ENCODE data around the gene UMAD1.

Gene UMAD1

DNA sequence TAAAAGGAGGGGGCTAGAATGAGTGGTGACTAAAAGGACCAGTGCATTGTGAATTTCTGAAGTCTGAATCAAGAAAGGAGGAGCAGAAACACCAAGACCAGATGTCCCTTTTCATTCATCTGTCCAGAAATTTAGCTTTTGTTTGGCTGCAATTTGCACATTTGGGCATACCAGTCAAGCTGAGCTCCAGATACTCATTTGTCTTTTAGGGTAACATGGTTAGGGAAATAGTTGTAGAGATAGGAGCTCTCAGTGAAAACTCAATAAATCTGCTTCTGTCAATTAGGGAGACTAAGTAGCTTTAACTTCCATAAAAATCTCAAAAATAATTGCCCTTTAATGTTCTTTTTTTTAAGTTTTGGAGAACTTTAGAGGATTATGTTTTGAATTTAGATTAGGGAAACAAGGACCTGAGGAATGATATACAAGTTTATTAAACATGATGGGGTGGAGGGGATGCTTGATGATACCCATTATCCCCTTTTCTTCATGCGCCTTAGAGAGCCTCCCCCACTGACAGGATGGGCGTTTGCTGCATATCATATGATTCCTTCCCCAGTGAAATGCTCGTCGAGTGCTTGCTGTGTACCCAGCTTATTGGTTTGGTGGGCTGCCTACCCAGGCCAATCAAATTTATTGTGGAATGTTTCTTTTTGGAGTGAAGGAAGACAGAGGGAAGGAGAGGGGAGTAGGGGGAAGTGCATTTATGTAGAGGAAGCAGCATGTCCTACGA lies 128.6 kb downstream of the UMAD1 start:
- no peak for DNase-seq

DNA sequence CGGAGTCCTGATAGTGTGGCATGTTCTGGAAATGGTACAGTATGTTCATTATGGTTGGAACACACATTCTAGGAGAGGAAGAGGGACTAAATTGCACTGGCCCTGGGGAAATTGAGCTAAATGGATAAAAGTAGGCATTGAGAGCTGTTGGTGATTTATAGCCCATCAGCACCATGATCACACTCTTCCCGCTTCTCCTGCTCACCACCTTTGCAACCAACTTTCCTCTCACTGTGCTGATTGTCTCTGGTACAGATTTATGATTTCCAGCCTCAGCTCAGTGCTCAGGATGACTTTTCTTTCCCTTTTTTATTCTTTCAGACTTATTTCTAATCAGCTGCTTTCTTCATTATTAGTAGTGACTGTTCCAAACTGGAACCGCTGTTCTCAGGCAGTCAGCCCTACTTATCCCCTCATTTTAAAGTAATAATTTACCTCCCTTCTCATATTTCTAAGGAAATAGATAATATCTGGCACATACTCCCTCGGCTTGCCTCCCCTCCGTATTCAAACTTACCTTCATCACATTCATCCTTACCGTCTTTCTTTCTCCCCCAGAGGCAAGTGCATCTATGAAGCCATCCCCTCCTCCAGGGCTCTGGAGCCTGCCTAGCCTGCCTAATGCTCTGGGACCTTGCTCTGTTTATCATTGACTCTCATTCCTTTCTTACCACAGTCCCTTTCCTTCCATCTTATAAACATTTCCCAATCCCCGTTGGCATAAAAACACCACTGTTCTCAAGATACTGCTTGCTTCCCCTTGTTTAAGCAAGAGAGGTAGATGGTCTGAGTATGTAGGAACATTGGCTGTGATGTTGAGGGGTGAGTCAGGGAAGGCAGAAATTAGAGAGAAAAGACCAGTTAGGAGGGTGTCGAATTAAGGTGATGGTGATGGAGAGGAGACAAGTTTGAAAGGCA lies 129.4 kb downstream of the UMAD1 start:
- no peak for DNase-seq

DNA sequence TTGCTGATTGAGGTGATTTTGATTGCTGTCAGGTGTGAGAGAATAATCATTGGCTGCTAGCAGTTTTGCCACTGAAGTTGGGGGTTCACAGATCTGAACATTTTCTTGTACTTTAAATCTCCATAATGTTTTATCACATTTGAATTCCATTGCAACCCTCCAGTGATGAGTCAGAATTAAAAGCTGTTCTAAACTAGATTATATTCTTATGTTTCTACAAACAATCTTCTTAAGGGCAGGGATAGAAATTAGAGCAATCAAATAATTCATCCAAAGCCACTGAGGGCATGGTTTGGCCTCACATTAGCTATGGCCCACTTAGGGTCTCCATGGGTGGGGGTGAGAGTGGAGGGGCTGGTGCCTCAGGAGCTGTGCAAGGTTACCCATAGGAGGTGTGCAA lies 130.9 kb downstream of the UMAD1 start:
- DNase-seq, result no peak

DNA sequence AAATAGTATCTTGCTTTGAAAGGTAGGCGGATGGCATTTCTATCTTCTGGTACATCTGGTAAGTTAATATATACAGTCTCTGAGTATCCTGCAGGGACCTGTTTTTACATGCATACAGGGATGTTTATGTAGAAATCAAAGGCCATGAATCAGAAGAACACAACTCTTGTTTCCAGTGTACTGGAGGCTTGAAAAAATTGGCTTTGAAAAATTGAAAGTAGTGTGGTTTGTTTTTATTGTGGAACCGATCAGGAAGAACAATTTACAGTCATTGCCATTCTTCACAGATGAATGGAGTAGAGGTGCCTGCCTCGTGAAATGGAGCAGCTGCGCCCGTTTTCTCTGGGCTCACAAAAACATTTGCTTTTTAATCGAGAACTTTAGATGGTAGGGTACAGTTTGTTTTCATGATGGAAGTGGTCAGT lies 131.9 kb downstream of the UMAD1 start:
- DNase-seq, result no peak

DNA sequence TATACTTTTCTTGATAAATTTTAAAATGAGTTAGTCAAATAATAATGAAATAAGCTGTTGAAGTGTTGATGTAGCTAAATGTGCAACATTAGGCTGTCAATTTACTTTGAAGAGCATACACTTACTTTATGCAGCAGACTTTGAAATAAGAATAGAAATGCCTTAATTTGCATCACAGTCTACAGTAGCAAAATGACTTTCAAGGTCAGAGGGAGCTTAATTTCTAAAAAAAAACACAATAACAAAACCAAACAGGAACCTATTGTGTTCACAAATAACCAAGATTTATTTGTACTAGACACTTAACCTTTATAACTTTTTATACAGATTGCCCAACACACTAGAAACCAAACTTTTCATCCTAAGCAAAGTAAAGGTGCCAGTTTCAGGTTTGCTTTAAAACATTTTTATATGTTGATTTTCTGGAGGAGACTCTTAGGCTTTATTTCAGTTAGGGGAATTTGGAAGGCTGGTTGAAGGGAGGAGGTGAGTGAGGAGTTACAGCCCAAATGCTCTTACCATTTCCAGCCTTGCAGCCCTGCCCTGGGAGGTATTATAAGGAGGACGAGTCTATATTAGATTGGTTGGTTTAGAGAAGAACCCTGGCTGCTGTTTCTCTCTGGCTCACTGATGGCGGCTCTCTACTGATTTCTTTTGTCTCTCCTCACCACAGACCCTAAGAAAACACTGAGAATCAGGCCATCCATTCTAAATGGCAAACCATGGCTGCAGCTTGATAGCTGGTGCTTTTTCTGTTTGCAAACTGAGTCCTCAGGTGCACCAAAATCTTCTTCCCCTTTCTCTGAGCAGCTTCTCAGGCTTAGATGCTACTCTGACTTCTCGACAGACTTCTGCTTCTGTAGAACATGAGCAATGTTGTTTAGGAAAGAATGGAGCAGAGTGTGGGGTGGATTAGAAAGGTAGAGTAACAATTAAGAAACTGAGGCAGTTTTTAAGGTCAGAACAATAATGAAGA lies 133.1 kb downstream of the UMAD1 start:
- no peak for DNase-seq

DNA sequence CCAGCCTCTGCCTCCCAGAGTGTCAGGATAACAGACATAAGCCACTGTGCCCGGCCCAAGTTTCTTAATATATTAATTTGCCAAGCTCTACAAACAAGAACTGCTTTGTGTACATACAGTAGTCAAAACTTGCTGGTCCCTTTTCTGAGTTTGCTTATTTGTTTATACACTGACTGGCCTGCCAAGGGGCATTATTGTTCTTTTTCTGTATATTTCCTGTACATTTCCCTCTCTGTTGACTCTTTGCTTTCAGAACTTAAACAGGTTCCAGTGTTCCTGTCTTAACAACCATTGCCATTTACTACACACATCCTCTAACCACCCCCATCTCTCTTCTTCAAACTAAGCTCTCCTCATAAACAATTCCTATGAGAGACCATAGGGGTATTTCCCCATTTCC lies 139.3 kb downstream of the UMAD1 start:
- no peak for DNase-seq

DNA sequence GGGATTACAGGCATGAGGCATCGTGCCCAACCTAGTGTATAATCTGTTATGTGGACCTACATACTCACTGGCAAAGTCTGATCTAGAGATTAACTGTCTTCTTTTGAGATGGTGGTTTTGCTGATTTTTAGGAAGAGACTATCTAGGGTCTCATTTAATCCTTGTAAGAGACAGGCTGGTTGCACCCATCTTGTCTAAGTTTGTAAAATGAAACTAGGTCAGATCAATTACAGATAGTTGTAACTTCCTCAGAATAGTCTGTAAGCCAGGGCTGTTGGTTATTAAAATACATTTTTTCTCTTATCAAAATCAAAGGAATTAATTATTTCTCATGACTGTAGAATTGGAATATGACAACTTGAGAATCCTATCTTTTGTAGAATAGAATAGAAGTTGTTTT lies 142.4 kb downstream of the UMAD1 start:
- DNase-seq, result no peak

DNA sequence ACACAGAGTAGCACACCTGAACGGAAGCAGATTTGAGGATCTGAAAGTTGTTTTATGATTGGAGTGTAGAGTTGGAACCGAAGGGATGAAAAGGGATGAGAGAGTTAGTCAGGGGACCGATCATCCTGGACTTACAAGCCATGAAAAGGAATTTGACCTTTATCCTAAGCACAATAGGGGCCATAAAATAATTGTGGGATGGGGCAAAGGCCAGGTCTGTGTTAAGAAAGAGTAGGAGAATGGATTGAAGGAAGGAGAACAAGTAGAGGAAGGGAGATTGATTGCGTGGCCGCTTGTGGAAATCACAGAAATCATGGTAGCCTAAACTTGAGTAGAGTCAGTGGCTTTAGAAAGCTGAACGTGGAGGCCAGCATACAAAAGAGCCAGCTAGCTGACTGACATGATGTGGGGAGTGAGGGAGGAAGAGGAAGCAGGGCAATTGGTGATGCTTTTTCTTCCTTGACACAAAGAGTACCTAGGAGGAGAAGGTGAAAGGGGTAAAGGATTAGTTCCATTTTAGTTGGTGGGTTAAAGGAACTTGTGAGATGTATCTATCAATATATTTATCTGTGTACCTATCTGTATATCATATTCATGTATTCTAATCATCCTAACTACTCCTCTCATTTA lies 144.9 kb downstream of the UMAD1 start:
- DNase-seq, result no peak

DNA sequence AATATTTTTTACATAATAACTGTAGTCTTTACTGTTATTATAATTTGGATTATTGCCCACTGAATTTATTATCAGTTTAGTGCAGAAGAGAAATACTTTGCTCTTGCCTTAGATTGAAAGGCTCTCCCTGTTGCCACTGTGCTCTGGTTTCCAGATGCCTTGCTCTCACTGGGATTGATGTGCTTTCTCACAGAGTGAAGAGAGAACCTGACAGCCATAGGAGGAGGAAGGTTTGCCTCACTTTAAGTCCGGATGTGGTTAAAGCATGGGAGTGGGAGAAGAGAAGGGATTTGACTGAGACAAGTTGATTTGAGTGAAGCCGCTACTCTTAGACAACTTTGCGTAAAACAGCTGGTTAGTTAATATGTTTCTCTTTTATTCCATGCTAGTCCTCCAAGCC lies 146.0 kb downstream of the UMAD1 start:
- DNase-seq, result peak; percentile 31

DNA sequence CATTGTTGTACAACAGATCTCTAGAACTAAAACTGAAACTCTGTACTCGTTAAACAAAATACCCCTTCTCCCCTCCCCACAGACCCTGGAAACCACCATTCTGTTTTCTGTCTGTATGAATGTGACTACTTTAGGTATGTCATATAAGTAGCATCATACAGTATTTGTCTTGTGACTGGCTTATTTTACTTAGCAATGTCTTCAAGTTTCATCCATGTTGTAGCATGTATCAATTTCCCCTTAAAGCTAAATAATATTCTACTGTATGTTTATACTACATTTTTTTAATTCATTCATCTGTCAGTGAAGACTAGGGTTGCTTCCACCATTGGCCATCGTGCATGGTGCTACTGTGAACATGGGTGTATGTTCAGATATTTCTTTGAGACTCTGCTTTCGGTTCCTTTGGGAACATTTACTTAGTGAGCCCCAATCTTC lies 149.0 kb downstream of the UMAD1 start:
- DNase-seq, result no peak

DNA sequence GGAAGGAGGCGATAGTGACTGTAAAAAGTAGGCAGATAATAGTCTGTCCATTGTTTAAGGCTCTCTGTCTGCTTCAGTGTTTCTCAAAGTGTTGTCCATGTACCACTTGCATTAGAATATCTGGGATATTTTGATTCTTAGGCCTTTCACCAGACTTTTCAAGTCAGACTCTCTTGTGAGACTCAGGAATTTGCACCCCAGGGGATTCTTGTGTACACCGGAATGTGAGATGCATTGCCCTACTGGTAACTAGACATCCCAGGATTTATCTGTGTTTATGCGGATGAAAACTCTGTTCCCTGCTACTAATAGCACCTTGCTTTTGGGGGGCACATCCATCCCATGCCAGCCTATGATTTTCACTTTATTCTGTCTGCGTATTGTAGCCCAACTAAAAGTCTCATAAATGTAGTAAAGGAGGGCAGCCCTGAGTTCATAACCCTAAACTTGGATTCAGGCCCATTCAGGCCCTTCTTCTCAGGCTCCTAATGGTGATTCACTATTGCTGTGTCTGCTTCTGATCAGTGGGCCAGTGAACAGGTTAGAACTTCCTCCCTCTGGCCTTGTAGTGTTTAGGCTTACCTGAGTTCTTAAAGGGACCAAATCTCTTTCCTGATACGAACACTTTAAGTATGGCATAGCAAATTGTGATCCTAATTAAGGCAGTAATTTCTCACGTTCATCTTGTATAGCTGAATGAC lies 149.6 kb downstream of the UMAD1 start:
- peak; percentile 40 for DNase-seq

DNA sequence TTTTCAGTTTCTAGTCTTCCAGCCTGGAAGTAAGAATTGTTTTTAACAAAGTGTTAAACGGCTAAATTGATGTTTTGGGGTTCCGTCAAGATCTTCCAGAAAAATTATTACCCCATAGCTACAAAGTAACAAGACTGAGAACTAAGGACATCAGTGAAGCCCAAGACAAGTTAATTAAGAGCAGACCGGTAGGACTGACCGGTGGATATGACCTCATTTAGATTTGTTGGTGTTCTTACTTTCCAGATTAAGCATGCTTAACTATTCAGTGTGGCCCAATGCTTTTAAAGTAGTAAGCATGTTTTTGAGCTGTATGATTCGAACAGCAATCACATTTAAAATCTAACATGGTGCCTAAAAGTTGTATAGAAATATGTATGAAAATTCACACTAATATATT lies 151.0 kb downstream of the UMAD1 start:
- no peak for DNase-seq

DNA sequence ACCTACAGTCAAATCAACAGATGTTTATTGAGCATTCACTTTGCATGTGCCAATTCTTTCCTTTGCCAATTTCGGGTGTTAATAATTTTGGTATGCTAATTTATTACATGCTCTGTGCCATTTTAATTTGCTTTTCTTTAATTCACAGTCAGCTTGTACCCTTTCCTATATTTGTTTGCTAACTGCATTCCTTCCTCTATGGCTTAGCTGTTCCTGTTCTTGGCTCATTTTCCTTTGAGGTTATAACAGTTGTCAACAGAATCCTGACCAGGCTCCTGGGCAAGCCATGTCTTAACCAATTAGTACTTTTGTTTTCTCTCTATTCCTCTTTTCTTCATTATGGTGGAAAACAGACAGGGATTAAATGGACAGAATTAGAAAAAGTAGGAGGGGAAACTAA lies 151.5 kb downstream of the UMAD1 start:
- no peak for DNase-seq

DNA sequence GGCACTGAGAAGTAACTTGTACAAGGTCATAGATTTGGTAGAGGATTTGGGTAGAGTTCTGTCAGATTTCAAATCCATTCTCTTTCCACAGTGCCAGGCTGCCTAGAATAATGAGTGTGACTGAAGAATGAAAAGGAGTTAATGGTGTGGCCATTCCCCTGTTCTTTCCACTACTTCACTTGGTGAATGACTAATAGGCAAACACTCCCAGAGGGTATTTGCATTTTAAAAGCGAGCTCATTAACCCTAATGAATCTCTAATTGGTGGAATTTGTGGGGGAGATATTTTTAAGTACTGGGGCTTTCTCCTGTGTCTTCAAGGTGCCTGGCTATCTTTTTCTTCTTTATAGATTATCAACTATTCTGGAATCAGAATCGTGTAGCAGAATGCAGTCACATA lies 152.7 kb downstream of the UMAD1 start:
- no peak for DNase-seq

DNA sequence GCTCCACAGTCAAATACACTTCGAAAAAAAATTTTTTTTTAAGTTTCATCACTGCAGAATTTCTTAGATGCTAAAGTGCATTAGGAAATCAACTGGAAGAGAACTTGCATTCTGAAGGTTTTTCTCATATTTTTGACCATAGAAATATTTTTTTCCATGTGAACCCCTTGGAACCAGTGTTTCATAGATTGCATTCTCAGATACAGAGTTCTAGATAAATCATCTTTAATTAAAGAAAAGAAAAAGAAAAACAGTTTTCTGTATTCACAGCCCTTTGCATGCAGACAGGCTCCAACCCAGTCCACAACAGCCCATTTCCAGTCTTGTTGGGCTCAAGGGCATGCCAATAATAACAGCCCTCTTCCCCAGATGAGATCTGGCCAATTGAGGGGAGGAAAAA lies 153.4 kb downstream of the UMAD1 start:
- peak; percentile 25 for DNase-seq

DNA sequence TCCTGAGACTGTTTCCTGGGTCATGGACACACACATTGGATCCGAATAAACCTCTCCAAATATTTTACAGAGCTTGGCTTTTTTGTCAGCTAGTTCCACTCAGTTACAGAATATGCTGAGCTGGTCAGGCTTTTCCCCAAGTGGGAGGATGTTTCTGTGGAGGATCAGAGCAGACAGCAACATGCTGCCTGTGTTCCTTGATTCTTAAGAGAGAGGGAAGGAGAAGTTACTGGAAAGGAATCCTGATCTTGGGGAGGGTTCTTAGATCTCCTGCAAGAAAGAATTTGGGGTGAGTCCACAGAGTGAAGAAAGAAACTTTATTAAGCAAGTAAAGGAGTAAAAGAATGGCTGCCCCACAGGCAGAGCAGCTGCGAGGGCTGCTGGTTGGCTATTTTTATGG lies 154.7 kb downstream of the UMAD1 start:
- no peak for DNase-seq

DNA sequence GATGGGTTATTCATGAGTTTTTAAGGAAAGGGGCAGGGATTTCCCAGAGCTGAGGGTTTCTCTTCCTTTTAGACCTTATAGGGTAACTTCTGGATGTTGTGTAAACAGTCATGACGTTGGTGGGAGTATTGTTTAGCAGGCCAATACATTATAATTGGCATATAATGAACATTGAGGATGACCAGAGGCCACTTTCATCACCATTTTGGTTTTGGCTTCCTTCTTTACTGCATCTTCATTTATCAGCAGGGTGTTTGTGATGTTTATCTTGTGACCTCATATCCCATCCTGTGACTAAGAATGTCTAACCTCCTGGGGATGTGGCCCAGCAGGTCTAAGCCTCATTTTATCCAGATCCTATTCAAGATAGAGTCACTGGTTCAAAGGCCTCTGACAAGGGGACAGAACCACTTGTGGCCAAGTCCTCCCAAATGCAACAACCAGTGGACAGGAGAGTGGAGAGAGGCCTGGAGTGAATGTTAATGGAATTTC lies 155.1 kb downstream of the UMAD1 start:
- peak; percentile 23 for DNase-seq

DNA sequence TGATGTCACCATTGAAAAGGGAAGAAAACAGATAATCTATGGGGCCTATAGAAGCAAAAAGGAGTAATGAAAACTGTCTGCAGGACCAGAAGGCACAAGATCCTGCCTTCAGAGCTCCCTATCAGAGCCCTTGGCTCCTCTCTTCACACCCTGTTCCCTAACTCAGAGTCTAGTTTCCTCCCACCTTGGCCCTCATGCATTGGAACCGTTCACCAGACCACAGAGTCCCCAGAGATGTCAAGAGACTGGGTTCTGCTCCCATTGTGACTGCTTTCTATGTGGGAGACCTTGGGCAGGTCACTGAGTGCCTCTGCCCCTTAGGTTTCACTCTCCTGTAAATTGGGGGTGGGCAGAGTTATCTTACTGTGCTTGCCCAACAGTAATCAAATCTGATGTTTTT lies 158.0 kb downstream of the UMAD1 start:
- no peak for DNase-seq

DNA sequence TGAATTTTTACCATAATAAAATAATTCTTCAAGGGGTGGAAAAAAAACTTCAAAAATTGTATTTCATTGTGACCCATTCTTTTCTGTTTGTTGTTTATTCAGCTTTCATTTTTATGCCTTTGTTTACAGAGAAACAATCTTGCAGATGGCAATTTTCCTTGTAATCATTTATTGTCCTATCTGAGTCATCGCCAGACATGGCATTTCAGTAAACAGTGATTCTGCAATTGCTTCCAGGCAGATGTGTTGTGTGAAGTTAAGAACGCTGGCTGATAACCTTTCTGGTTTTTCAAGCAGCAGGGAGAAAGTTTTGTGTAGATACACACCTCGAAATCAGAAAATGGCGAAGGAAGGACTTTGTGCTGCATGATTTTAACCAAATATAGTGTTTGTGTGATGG lies 158.6 kb downstream of the UMAD1 start:
- DNase-seq, result no peak

DNA sequence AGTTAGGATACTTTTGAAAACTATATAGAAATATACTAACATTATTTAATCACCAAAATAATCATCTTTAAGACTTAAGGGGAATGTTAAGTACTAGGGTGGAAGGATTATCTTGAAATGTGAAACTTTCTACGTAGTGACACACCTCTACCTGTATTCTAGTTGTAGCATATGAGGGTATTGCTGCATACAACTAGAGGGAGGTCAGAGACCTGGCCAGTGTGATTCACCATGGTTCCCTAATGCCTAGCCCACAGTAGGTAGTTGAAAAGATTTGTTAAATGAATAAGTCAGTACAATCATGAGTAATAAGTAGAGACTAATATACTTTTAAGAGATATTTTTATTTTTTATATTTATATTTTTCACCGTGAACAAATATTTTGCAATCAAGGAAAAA lies 162.0 kb downstream of the UMAD1 start:
- no peak for DNase-seq

DNA sequence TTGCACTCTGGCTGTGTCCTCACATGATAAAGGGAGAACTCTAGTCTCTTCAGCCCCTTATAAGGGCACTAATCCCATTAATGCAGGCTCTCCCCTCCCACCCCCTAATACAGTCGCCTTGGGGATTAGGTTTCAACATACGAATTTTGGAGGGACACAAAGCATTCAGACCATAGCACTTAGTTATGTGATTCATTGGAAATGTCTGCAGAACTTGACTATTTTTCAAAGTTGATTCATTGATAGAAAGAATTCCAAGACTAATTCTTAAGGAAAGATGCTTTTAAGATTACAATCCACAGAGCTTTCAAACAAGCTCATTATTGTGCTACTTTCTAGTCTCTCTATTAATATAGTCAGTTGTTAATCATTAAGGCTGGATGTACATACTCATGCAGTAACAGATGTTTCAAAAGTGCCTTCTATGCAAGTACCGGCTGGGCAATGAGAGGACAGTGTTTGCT lies 163.2 kb downstream of the UMAD1 start:
- DNase-seq, result peak; percentile 54

All from fibroblast of skin of abdomen (primary cell).